Panc1 (cell line): ENCODE results near the gene ABCA7. TPM values are rescaled to one million over a fixed set of nuclear protein-coding genes. Genes with fewer than 3 reads are reported as not detected.

ENCODE experiments used
- ATAC-seq: fragments of 200-7000 bp; cut with Tn5 transposase; 2 replicates; pipeline ENCODE4 v1.9.1; 2020; ENCODE audit warnings: mild to moderate bottlenecking, moderate library complexity
- BruUV-seq: library from RNA; stranded (reverse); fragments of 400-500 nt; replicated peaks from 2 replicates; lab custom pipeline; 2021; lab: Mats Ljungman, UMichigan
- CTCF ChIA-PET: fragments of 300-600 bp; sonication (Branson Sonifier 250); formaldehyde crosslinking; loops from one replicate; lab custom pipeline; 2022; ENCODE audit warnings: antibody characterized with exemption; lab: Charles Lee
- POLR2A ChIA-PET: fragments of 300-600 bp; sonication (Branson Sonifier 250); formaldehyde crosslinking; loops from one replicate; lab custom pipeline; 2022; ENCODE audit warnings: antibody characterized with exemption; lab: Charles Lee
- DNase-seq: peaks from one replicate; pipeline ENCODE4 v3.0.0-alpha.2; 2010; ENCODE audit warnings: low read depth, low spot score
- H3K27ac ChIP-seq: 2 replicates; pipeline ENCODE4 v1.5.1; 2011; ENCODE audit warnings: mild to moderate bottlenecking, low read length, inconsistent platforms
- H3K27me3 ChIP-seq: fragments of 200-500 bp; sonication (Bioruptor generic); 2 replicates; pipeline ENCODE4 v1.6.0; 2014; ENCODE audit warnings: low read length, inconsistent platforms; ENCODE audit not compliant: control insufficient read depth, insufficient read depth
- H3K36me3 ChIP-seq: fragments of 200-500 bp; sonication (Bioruptor generic); 2 replicates; pipeline ENCODE4 v1.5.1; 2014; ENCODE audit warnings: inconsistent platforms, mild to moderate bottlenecking, low read length, moderate library complexity; ENCODE audit not compliant: control insufficient read depth, insufficient read depth
- H3K4me1 ChIP-seq: 2 replicates; pipeline ENCODE4 v1.5.1; 2011; ENCODE audit warnings: inconsistent platforms, mild to moderate bottlenecking, low read length, moderate library complexity; ENCODE audit not compliant: control insufficient read depth, insufficient read depth
- H3K4me3 ChIP-seq, 2 experiments: 2 replicates each; pipeline ENCODE4 v1.5.1; 2011 to 2012; ENCODE audit warnings: low read depth in 2 of 2, low read length in 2 of 2, mild to moderate bottlenecking in 2 of 2, inconsistent platforms in 1 of 2, moderate library complexity in 1 of 2
- H3K9me3 ChIP-seq: fragments of 200-500 bp; sonication (Bioruptor generic); 2 replicates; pipeline ENCODE4 v1.5.1; 2014; ENCODE audit warnings: low read depth, mild to moderate bottlenecking, inconsistent platforms, low read length, moderate library complexity; ENCODE audit not compliant: control insufficient read depth, insufficient read depth
- POLR2AphosphoS5 ChIP-seq: IDR thresholded peaks from 2 replicates; pipeline ENCODE4 v1.6.1; 2012; ENCODE audit warnings: mild to moderate bottlenecking, low read depth, low read length, moderate library complexity
- SIN3A ChIP-seq: IDR thresholded peaks from 2 replicates; pipeline ENCODE4 v1.6.1; 2012; ENCODE audit warnings: low read depth, mild to moderate bottlenecking, low read length, moderate library complexity, borderline replicate concordance; ENCODE audit not compliant: insufficient read depth
- TCF7L2 ChIP-seq: IDR thresholded peaks from 2 replicates; pipeline ENCODE4 v1.6.1; 2011; ENCODE audit warnings: mild to moderate bottlenecking, low read depth, low read length, inconsistent platforms
- in situ Hi-C: cut with HindIII; loops from 2 replicates; pipeline ENCODE4 v1.10.0; 2016; ENCODE audit warnings: low sequenced_read_pairs, low pct_unique_long_range_greater_than_20kb
- intact Hi-C: fragments of 100-400 bp; cut with micrococcal nuclease; formaldehyde crosslinking; loops from one replicate; pipeline ENCODE4 v1.10.0; 2022; ENCODE audit not compliant: unreplicated experiment
- total RNA-seq: library from RNA; stranded (reverse); gene quantifications from one replicate; pipeline ENCODE4 v1.2.1, GENCODE V29; 2021; ENCODE audit not compliant: unreplicated experiment
- TF ChIP-seq, protein P1 (sequence below), 2 experiments: IDR thresholded peaks; 2 replicates each; pipeline ENCODE4 v1.6.1; 2011 to 2012; ENCODE audit warnings: low read depth in 2 of 2, control low read depth in 1 of 2, low read length in 1 of 2, mild to moderate bottlenecking in 1 of 2, moderate library complexity in 1 of 2; ENCODE audit not compliant: insufficient read depth in 1 of 2
- TF ChIP-seq, protein P2 (sequence below): fragments of 450-650 bp; IDR thresholded peaks from 2 replicates; pipeline ENCODE4 v1.5.1; 2017; ENCODE audit warnings: mild to moderate bottlenecking

Gene ABCA7
- total RNA-seq, 1 experiment from 2014 or later, result 47.5 TPM

- POLR2A ChIA-PET, result no interaction called here
- no TSS peak for BruUV-seq
- Histone ChIP-seq H3K27me3 (no peaks in the 10 kb centered on the region), H3K27ac (peak overlapping the region; percentile 34; the same call in 1 of the 2 replicates), H3K4me1 (peaks cover 40% of the 10 kb centered on the region), H3K4me3 (no peak overlapping the region), H3K9me3 (no peaks in the 10 kb centered on the region), H3K36me3 (no peaks in the 10 kb centered on the region; the same call in 1 of the 2 replicates)
- CTCF ChIA-PET, result no interaction called here
- intact Hi-C loops, result no loop called here
- in situ Hi-C loops, result no loop called here
- TF ChIP-seq, protein P1, sequence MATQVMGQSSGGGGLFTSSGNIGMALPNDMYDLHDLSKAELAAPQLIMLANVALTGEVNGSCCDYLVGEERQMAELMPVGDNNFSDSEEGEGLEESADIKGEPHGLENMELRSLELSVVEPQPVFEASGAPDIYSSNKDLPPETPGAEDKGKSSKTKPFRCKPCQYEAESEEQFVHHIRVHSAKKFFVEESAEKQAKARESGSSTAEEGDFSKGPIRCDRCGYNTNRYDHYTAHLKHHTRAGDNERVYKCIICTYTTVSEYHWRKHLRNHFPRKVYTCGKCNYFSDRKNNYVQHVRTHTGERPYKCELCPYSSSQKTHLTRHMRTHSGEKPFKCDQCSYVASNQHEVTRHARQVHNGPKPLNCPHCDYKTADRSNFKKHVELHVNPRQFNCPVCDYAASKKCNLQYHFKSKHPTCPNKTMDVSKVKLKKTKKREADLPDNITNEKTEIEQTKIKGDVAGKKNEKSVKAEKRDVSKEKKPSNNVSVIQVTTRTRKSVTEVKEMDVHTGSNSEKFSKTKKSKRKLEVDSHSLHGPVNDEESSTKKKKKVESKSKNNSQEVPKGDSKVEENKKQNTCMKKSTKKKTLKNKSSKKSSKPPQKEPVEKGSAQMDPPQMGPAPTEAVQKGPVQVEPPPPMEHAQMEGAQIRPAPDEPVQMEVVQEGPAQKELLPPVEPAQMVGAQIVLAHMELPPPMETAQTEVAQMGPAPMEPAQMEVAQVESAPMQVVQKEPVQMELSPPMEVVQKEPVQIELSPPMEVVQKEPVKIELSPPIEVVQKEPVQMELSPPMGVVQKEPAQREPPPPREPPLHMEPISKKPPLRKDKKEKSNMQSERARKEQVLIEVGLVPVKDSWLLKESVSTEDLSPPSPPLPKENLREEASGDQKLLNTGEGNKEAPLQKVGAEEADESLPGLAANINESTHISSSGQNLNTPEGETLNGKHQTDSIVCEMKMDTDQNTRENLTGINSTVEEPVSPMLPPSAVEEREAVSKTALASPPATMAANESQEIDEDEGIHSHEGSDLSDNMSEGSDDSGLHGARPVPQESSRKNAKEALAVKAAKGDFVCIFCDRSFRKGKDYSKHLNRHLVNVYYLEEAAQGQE (IDR thresholded peaks at IDR 0.05; ENCODE audit: insufficient read depth in 1 of 2, low read depth in 2 of 2, low read length in 1 of 2), result no peak
- no peak for TF ChIP-seq SIN3A
- no peak for TF ChIP-seq TCF7L2
- TF ChIP-seq POLR2AphosphoS5, result no peak
- TF ChIP-seq, protein P2, sequence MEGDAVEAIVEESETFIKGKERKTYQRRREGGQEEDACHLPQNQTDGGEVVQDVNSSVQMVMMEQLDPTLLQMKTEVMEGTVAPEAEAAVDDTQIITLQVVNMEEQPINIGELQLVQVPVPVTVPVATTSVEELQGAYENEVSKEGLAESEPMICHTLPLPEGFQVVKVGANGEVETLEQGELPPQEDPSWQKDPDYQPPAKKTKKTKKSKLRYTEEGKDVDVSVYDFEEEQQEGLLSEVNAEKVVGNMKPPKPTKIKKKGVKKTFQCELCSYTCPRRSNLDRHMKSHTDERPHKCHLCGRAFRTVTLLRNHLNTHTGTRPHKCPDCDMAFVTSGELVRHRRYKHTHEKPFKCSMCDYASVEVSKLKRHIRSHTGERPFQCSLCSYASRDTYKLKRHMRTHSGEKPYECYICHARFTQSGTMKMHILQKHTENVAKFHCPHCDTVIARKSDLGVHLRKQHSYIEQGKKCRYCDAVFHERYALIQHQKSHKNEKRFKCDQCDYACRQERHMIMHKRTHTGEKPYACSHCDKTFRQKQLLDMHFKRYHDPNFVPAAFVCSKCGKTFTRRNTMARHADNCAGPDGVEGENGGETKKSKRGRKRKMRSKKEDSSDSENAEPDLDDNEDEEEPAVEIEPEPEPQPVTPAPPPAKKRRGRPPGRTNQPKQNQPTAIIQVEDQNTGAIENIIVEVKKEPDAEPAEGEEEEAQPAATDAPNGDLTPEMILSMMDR, result no peak
- no peak for ATAC-seq
- DNase-seq, result no peak
Measured at GRCh38 chr19:1109032-1109551, 69.2 kb downstream of the ABCA7 start.

DNA sequence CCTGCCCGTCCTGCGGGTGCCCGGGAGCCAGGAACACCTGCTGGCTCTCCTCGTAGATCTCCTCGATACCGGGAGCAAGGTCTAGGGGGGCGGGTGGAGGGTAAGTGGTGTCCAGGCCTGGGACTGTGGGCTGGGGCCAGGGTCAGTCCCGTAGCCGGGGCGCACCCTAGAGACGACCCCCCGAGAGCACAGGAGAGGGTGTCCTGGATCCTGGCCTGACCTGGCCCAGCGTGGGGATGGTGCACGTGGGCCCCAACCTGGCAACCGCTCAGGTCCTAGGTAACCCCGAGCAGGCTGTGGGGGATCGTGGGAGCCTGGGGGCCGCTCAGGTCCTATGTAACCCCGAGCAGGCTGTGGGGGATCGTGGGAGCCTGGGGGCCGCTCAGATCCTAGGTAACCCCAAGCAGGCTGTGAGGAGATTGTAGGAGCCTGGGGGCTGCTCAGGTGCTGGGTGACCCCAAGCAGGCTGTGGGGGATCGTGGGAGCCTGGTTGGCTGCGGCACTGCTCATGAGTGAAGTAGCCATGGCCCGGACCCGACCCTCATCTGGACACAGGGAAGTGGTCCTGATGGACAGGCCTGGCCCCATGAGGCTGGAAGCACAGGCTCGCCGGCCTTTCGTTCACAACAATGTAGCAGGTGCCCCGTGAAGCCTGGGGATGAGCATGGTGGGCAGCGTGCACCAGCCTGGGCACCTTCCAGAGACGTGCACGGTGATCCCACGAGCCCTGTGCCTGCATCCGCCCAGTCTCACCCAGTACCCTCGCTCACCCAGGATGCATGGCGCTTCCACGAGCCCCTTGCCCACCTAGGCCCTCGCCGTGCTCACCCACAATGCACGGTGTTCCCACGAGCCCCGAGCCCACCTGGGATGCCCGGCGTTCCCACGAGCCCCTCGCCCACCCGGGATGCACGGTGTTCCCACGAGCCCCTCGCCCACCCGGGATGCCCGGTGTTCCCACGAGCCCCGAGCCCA, 70.1 kb downstream of the ABCA7 start:
- ATAC-seq (no peak), DNase-seq (no peak)
- POLR2A ChIA-PET, result no interaction called here
- intact Hi-C loops, result no loop called here
- H3K36me3 ChIP-seq, result no peaks in the 10 kb centered on the region
- no peak overlapping the region for H3K4me3 ChIP-seq
- H3K27me3 ChIP-seq, result no peaks in the 10 kb centered on the region
- H3K9me3 ChIP-seq, result no peaks in the 10 kb centered on the region
- no peak for TF ChIP-seq TCF7L2
- TF ChIP-seq, protein P2, result no peak
- no peak for TF ChIP-seq SIN3A
- TF ChIP-seq, protein P1 (IDR thresholded peaks at IDR 0.05; ENCODE audit: insufficient read depth in 1 of 2, low read depth in 2 of 2, low read length in 1 of 2), result no peak
- TF ChIP-seq POLR2AphosphoS5, result no peak; the same call in 1 of the 2 replicates
- CTCF ChIA-PET, result no interaction called here
- H3K4me1 ChIP-seq, result peaks cover 43% of the 10 kb centered on the region
- in situ Hi-C loops, result no loop called here
- TSS peak; percentile 68 for BruUV-seq
- peak overlapping the region; percentile 48; the same call in 1 of the 2 replicates for H3K27ac ChIP-seq
